Type B pancreatic cell (in vitro differentiated cells): ENCODE data around the gene ESRP2. TPM values are rescaled to one million over a fixed set of nuclear protein-coding genes. Genes with fewer than 3 reads are reported as not detected.

ENCODE experiments used
- DNase-seq: peaks from one replicate; pipeline ENCODE4 v3.0.0; 2021; ENCODE audit warnings: mixed read lengths; ENCODE audit not compliant: unreplicated experiment; ENCODE audit errors: extremely low spot score
- H3K27ac Mint-ChIP-seq: 2 replicates; pipeline ENCODE4 v1.8.0; 2021; ENCODE audit warnings: mild to moderate bottlenecking, mixed read lengths
- H3K27me3 Mint-ChIP-seq: 2 replicates; pipeline ENCODE4 v1.8.0; 2021; ENCODE audit warnings: mixed read lengths
- H3K36me3 Mint-ChIP-seq: 2 replicates; pipeline ENCODE4 v1.8.0; 2021; ENCODE audit warnings: mixed read lengths
- H3K4me1 Mint-ChIP-seq: one replicate; pipeline ENCODE4 v1.8.0; 2021; ENCODE audit warnings: mixed read lengths; ENCODE audit not compliant: unreplicated experiment
- H3K4me3 Mint-ChIP-seq: 2 replicates; pipeline ENCODE4 v1.8.0; 2021; ENCODE audit warnings: mild to moderate bottlenecking, mixed read lengths
- H3K9me3 Mint-ChIP-seq: 2 replicates; pipeline ENCODE4 v1.8.0; 2021; ENCODE audit warnings: mixed read lengths
- total RNA-seq: library from RNA; stranded (reverse); gene quantifications from 2 replicates; pipeline ENCODE4 v1.2.1, GENCODE V29; 2021; ENCODE audit warnings: low replicate concordance
- TF ChIP-seq, protein P1 (sequence below): fragments of 200-600 bp; sonication (generic); conservative IDR thresholded peaks from 2 replicates; pipeline ENCODE4 v1.5.0; 2021; ENCODE audit warnings: antibody characterized with exemption, mild to moderate bottlenecking

The ESRP2 gene
- total RNA-seq, 1 donor from 2014 or later: 65.6 TPM

DNA sequence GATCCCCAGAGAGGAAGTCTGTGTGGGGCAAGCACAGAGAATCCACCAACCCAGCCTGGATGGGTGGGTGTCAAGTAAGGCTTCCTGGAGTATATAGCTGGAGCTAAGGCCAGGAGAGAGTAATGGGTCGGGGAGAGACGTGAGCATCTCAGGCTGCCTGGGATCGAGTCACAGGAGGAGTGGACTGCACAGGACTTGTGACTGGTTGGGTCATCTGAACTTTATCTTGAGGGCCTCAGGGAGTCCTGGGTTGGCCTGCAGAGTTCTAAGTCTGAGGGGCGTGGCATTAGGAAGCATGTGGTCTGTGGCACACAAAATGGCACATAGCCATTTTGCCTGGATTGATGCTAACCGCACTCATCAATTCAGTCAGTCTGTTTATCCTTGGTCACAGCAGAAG lies 10.7 kb upstream of the ESRP2 start:
- Mint-ChIP-seq H3K27ac (no peak overlapping the region), H3K4me3 (no peak overlapping the region), H3K4me1 (peaks cover 5% of the 10 kb centered on the region), H3K27me3 (no peaks in the 10 kb centered on the region), H3K9me3 (no peaks in the 10 kb centered on the region), H3K36me3 (peaks cover 3% of the 10 kb centered on the region)
- TF ChIP-seq, protein P1, sequence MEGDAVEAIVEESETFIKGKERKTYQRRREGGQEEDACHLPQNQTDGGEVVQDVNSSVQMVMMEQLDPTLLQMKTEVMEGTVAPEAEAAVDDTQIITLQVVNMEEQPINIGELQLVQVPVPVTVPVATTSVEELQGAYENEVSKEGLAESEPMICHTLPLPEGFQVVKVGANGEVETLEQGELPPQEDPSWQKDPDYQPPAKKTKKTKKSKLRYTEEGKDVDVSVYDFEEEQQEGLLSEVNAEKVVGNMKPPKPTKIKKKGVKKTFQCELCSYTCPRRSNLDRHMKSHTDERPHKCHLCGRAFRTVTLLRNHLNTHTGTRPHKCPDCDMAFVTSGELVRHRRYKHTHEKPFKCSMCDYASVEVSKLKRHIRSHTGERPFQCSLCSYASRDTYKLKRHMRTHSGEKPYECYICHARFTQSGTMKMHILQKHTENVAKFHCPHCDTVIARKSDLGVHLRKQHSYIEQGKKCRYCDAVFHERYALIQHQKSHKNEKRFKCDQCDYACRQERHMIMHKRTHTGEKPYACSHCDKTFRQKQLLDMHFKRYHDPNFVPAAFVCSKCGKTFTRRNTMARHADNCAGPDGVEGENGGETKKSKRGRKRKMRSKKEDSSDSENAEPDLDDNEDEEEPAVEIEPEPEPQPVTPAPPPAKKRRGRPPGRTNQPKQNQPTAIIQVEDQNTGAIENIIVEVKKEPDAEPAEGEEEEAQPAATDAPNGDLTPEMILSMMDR: no peak
- no peak for DNase-seq

DNA sequence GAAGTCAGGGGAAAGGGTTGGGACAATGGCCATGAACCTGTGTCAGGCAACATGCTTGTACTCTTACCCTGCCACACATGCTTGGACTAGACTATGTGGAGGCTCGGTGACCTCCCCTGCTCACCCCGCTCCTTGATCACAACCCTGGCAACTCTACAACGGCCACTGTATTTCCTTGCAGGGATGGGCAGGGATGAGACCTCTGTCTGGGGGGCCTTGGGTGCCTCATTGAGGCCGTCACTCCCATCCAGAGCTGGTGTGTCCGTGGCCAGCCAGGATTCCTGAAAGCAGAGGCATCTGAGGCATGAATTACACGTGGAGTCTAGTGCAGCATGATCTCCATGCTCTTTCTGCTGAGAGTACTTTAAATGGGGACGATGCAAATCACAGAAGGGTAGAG lies 10.2 kb upstream of the ESRP2 start:
- Mint-ChIP-seq H3K36me3 (peaks cover 3% of the 10 kb centered on the region), H3K4me1 (peaks cover 5% of the 10 kb centered on the region), H3K27me3 (no peaks in the 10 kb centered on the region), H3K27ac (no peak overlapping the region), H3K4me3 (peak overlapping the region; percentile 99), H3K9me3 (no peaks in the 10 kb centered on the region)
- no peak for DNase-seq
- TF ChIP-seq, protein P1: no peak

DNA sequence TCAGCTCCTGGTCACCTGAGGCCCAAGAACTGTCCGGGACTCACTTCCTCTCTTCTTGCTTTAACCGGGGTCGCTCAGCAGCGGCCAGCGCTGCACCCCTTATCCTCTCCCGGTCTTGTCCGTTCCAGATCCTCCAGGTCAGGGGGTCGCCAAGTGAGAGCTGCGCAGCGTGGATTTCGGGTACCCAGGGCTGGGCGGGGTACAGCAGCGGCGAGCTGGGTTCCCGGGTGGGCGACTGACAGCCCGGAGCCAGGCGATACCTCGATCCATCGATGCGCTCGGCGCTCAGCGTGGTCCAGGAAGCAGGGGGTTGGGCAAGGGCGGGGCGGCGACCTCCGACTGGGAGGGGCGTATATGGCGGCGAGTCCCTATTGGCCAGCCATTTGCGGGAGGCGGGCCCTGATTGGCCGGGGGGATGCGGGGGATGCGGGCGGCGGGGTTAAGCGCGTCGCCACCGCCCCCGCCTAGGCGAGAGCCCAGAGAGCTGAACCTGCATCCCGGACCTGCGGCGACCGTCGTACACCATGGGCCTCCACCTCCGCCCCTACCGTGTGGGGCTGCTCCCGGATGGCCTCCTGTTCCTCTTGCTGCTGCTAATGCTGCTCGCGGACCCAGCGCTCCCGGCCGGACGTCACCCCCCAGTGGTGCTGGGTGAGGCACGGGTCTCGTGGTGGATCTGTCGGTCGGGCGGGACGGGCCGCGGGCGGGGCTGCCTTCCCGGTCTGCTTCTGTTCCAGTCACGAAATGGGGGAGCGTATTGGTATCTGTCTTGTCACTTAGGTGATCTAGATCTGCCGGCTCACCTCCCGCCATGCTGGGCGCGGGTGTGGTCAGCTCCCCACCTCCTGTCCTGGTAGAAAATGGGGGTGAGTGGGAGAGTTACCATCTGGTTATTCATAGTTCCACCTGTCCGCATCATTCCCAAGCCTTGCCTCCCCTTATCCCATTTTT lies 9.3 kb upstream of the ESRP2 start, which contains the start of gene PLA2G15:
PLA2G15 (plus strand) TSS at position 471 of the 951 bp plus-strand sequence; CDS start at position 525, 54 bp downstream.
- H3K4me3 Mint-ChIP-seq: peak within 1 kb of the TSS; percentile 99
- peaks cover 5% of the 10 kb centered on the region for H3K4me1 Mint-ChIP-seq
- DNase-seq: peak; percentile 96
- H3K36me3 Mint-ChIP-seq: no peaks in the 10 kb centered on the region
- H3K27ac Mint-ChIP-seq: peak within 1 kb of the TSS; percentile 89
- H3K9me3 Mint-ChIP-seq: no peaks in the 10 kb centered on the region
- TF ChIP-seq, protein P1: no peak
- no peaks in the 10 kb centered on the region for H3K27me3 Mint-ChIP-seq

DNA sequence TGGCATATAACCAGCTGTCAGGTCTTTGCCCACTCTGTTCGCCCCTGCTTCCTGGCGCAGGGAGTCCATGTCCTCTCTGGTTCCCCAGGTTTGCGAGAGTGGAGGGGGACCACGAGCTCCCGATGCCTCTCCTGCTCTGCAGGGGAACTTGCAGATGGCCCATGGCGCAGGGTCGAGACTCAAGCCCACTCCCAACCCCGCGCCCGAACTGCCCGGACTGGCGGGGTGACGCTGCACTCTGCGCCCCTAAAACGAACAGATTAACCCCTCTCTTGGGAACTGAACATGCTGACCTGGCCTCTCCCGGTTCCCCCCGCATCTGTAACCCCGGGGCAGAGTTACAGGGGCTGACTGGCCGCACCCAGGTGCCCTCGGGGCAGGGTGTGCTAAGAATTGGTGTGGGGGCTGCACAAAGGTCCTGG lies 8.6 kb upstream of the ESRP2 start:
- H3K36me3 Mint-ChIP-seq: no peaks in the 10 kb centered on the region
- TF ChIP-seq, protein P1: no peak
- H3K27me3 Mint-ChIP-seq: no peaks in the 10 kb centered on the region
- DNase-seq: no peak
- H3K9me3 Mint-ChIP-seq: no peaks in the 10 kb centered on the region
- peak overlapping the region; percentile 89 for H3K27ac Mint-ChIP-seq
- peak overlapping the region; percentile 99 for H3K4me3 Mint-ChIP-seq
- H3K4me1 Mint-ChIP-seq: peaks cover 5% of the 10 kb centered on the region

DNA sequence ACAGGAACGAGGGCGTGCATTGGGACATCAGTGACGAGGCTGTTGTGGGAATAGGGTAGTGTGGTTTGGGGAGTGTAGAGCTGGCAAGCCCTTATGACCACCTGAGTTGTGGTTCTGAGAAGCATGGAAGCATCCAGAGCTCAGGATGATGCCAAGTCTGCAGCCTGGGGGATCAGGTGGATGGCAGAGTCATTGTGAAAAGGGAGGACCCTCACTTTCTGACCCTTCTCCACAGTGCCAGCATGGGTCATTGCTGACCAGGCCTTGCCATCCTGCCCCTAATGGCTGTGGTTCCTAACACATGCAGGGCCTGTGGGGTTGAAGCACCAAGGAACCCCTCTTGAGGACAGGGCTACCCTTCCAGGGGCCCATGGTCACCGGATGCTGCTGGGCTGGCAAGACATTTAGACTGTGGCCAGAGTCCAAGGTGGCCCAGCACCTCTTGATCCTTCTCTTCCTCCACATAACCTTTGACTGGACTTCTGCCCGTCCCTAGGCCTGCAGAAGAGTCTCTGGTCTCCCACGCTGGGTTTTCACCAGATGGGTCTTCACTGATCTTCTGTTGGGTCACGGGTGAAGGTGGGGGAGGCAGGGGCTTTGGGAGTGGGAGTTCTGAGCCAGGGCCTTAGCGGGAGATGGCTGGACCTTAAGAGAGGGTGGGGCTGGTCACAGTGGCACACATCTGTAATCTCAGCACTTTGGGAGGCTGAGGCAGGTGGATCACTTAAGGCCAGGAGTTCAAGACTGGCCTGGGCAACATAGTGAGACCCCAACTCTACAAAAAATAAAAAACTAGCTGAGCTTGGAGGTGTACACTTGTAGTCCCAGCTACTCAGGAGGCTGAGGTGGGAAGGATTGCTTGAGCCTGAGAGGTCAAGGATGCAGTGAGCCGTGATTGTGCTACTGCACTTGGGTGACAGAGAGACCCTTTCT lies 7.3 kb upstream of the ESRP2 start:
- H3K27me3 Mint-ChIP-seq: no peaks in the 10 kb centered on the region
- peak overlapping the region; percentile 65 for H3K4me3 Mint-ChIP-seq
- no peak overlapping the region for H3K27ac Mint-ChIP-seq
- TF ChIP-seq, protein P1: no peak
- H3K9me3 Mint-ChIP-seq: no peaks in the 10 kb centered on the region
- H3K4me1 Mint-ChIP-seq: peaks cover 5% of the 10 kb centered on the region
- DNase-seq: no peak
- H3K36me3 Mint-ChIP-seq: no peaks in the 10 kb centered on the region
